ENCODE results near the gene STK33.
A peak's percentile ranks its signal among the peaks of the same experiment; 100 is the strongest.

STK33 gene

GRCh38 chr11:8593935-8594909 lies at the start of gene STK33:
Gene STK33 (minus strand): TSS chr11:8594228. CDS start chr11:8474905, 119,323 bp downstream.
- peak; percentile 57 for DNase-seq (ENCODE audit: low read depth)

GRCh38 chr11:8642196-8642841 lies 48.3 kb upstream of the STK33 start:
- DNase-seq (ENCODE audit: low read depth): no peak

GRCh38 chr11:8641332-8641731 lies 47.3 kb upstream of the STK33 start:
- no peak for DNase-seq (ENCODE audit: low read depth)

- DNase-seq (ENCODE audit: low read depth): no peak
These were observed 46.4 kb upstream of the STK33 start for GRCh38 chr11:8640267-8640906.

- no peak for DNase-seq (ENCODE audit: low read depth)
These were observed 45.6 kb upstream of the STK33 start for GRCh38 chr11:8639655-8640054.

GRCh38 chr11:8638300-8638699 lies 44.3 kb upstream of the STK33 start:
- peak; percentile 62 for DNase-seq (ENCODE audit: low read depth)

GRCh38 chr11:8636127-8636526 lies 42.1 kb upstream of the STK33 start:
- no peak for DNase-seq (ENCODE audit: low read depth)

- DNase-seq (ENCODE audit: low read depth): no peak
These were observed 40.5 kb upstream of the STK33 start for GRCh38 chr11:8634498-8634897.

- peak; percentile 61 for DNase-seq (ENCODE audit: low read depth)
These were observed 37.5 kb upstream of the STK33 start for GRCh38 chr11:8631395-8632118.

GRCh38 chr11:8624698-8625097 lies 30.7 kb upstream of the STK33 start:
- DNase-seq (ENCODE audit: low read depth): no peak

- DNase-seq (ENCODE audit: low read depth): no peak
These were observed 27.1 kb upstream of the STK33 start for GRCh38 chr11:8621147-8621546.

GRCh38 chr11:8617063-8617462 lies 23.0 kb upstream of the STK33 start:
- no peak for DNase-seq (ENCODE audit: low read depth)

GRCh38 chr11:8615291-8616032 lies 21.4 kb upstream of the STK33 start:
- no peak for DNase-seq (ENCODE audit: low read depth)

- no peak for DNase-seq (ENCODE audit: low read depth)
These were observed 20.5 kb upstream of the STK33 start for GRCh38 chr11:8614497-8614896.

- no peak for DNase-seq (ENCODE audit: low read depth)
These were observed 19.0 kb upstream of the STK33 start for GRCh38 chr11:8613036-8613435.

GRCh38 chr11:8612522-8612921 lies 18.5 kb upstream of the STK33 start:
- no peak for DNase-seq (ENCODE audit: low read depth)

GRCh38 chr11:8610532-8611116 lies 16.6 kb upstream of the STK33 start:
- no peak for DNase-seq (ENCODE audit: low read depth)

GRCh38 chr11:8608652-8609051 lies 14.6 kb upstream of the STK33 start:
- DNase-seq (ENCODE audit: low read depth): peak; percentile 40

GRCh38 chr11:8605971-8606563 lies 12.0 kb upstream of the STK33 start:
- no peak for DNase-seq (ENCODE audit: low read depth)

GRCh38 chr11:8604078-8604723 lies 10.2 kb upstream of the STK33 start:
- peak; percentile 100 for DNase-seq (ENCODE audit: low read depth)

Data from ELR (cell line).